ENCODE measurements around the gene WDFY2. TPM values are rescaled to one million over a fixed set of nuclear protein-coding genes. Genes with fewer than 3 reads are reported as not detected.

Gene WDFY2
- total and polyA plus RNA-seq, 2 of the 8 experiments (the other 6 are each of a cell fraction or from before 2014, with no cell fraction given): 13.9 to 29.0 TPM

- TF ChIP-seq, protein P1, sequence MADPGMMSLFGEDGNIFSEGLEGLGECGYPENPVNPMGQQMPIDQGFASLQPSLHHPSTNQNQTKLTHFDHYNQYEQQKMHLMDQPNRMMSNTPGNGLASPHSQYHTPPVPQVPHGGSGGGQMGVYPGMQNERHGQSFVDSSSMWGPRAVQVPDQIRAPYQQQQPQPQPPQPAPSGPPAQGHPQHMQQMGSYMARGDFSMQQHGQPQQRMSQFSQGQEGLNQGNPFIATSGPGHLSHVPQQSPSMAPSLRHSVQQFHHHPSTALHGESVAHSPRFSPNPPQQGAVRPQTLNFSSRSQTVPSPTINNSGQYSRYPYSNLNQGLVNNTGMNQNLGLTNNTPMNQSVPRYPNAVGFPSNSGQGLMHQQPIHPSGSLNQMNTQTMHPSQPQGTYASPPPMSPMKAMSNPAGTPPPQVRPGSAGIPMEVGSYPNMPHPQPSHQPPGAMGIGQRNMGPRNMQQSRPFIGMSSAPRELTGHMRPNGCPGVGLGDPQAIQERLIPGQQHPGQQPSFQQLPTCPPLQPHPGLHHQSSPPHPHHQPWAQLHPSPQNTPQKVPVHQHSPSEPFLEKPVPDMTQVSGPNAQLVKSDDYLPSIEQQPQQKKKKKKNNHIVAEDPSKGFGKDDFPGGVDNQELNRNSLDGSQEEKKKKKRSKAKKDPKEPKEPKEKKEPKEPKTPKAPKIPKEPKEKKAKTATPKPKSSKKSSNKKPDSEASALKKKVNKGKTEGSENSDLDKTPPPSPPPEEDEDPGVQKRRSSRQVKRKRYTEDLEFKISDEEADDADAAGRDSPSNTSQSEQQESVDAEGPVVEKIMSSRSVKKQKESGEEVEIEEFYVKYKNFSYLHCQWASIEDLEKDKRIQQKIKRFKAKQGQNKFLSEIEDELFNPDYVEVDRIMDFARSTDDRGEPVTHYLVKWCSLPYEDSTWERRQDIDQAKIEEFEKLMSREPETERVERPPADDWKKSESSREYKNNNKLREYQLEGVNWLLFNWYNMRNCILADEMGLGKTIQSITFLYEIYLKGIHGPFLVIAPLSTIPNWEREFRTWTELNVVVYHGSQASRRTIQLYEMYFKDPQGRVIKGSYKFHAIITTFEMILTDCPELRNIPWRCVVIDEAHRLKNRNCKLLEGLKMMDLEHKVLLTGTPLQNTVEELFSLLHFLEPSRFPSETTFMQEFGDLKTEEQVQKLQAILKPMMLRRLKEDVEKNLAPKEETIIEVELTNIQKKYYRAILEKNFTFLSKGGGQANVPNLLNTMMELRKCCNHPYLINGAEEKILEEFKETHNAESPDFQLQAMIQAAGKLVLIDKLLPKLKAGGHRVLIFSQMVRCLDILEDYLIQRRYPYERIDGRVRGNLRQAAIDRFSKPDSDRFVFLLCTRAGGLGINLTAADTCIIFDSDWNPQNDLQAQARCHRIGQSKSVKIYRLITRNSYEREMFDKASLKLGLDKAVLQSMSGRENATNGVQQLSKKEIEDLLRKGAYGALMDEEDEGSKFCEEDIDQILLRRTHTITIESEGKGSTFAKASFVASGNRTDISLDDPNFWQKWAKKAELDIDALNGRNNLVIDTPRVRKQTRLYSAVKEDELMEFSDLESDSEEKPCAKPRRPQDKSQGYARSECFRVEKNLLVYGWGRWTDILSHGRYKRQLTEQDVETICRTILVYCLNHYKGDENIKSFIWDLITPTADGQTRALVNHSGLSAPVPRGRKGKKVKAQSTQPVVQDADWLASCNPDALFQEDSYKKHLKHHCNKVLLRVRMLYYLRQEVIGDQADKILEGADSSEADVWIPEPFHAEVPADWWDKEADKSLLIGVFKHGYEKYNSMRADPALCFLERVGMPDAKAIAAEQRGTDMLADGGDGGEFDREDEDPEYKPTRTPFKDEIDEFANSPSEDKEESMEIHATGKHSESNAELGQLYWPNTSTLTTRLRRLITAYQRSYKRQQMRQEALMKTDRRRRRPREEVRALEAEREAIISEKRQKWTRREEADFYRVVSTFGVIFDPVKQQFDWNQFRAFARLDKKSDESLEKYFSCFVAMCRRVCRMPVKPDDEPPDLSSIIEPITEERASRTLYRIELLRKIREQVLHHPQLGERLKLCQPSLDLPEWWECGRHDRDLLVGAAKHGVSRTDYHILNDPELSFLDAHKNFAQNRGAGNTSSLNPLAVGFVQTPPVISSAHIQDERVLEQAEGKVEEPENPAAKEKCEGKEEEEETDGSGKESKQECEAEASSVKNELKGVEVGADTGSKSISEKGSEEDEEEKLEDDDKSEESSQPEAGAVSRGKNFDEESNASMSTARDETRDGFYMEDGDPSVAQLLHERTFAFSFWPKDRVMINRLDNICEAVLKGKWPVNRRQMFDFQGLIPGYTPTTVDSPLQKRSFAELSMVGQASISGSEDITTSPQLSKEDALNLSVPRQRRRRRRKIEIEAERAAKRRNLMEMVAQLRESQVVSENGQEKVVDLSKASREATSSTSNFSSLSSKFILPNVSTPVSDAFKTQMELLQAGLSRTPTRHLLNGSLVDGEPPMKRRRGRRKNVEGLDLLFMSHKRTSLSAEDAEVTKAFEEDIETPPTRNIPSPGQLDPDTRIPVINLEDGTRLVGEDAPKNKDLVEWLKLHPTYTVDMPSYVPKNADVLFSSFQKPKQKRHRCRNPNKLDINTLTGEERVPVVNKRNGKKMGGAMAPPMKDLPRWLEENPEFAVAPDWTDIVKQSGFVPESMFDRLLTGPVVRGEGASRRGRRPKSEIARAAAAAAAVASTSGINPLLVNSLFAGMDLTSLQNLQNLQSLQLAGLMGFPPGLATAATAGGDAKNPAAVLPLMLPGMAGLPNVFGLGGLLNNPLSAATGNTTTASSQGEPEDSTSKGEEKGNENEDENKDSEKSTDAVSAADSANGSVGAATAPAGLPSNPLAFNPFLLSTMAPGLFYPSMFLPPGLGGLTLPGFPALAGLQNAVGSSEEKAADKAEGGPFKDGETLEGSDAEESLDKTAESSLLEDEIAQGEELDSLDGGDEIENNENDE (IDR thresholded peaks at IDR 0.05; ENCODE audit: insufficient replicate concordance, low read length): no peak
- no peak for TF ChIP-seq CHD2 (IDR thresholded peaks at IDR 0.05; ENCODE audit: low read length)
- TF ChIP-seq GTF2F1 (IDR thresholded peaks at IDR 0.05; ENCODE audit: borderline replicate concordance, low read depth, low read length): no peak
- TF ChIP-seq TAF1 (IDR thresholded peaks at IDR 0.05; ENCODE audit: low read depth, low read length): no peak
- no peak for TF ChIP-seq POLR2A (IDR thresholded peaks at IDR 0.05; ENCODE audit: control extremely low read depth in 1 of 2, low read depth in 2 of 2, low read length in 2 of 2)
- TF ChIP-seq TEAD4 (IDR thresholded peaks at IDR 0.05; ENCODE audit: low read depth, low read length): no peak
- TF ChIP-seq SUZ12 (IDR thresholded peaks at IDR 0.05; ENCODE audit: low read length): no peak
- no peak for TF ChIP-seq RNF2 (IDR thresholded peaks at IDR 0.05; ENCODE audit: borderline replicate concordance, low read depth, low read length, missing control alignments, poor library complexity, severe bottlenecking)
- TF ChIP-seq FOSL1 (IDR thresholded peaks at IDR 0.05; ENCODE audit: insufficient read depth, low read depth, low read length): no peak
- no peak for TF ChIP-seq MAX (IDR thresholded peaks at IDR 0.05)
- no peak for TF ChIP-seq SP4 (IDR thresholded peaks at IDR 0.05; ENCODE audit: low read length)
- TF ChIP-seq CHD1 (IDR thresholded peaks at IDR 0.05; ENCODE audit: low read depth, low read length): no peak
- no peak for TF ChIP-seq SRF (IDR thresholded peaks at IDR 0.05; ENCODE audit: low read depth, low read length)
Measured at GRCh38 chr13:51676739-51677138, 92.5 kb downstream of the WDFY2 start (continued).

Measured in H1 (cell line).